Colonic mucosa (tissue), 4 donors: ENCODE data around the gene AHCTF1. TPM values are rescaled to one million over a fixed set of nuclear protein-coding genes. Genes with fewer than 3 reads are reported as not detected.

Experiments used
- DNase-seq: peaks from one replicate; pipeline ENCODE4 v3.0.0-alpha.2; 2020
- H3K27ac ChIP-seq: fragments of 200-600 bp; one replicate; pipeline ENCODE4 v1.8.0; 2021
- H3K27me3 ChIP-seq: fragments of 200-600 bp; one replicate; pipeline ENCODE4 v1.8.0; 2021
- H3K36me3 ChIP-seq: fragments of 200-600 bp; one replicate; pipeline ENCODE4 v1.8.0; 2021
- H3K4me1 ChIP-seq: fragments of 200-600 bp; one replicate; pipeline ENCODE4 v1.8.0; 2021; ENCODE audit warnings: mild to moderate bottlenecking
- H3K4me3 ChIP-seq: fragments of 200-600 bp; one replicate; pipeline ENCODE4 v1.8.0; 2021
- H3K9ac ChIP-seq, 2 donors: one replicate each; pipeline ENCODE4 v1.7.0; 2013; ENCODE audit warnings: control low read depth in 2 of 2, low read depth in 2 of 2, low read length in 2 of 2
- H3K9me3 ChIP-seq: fragments of 200-600 bp; one replicate; pipeline ENCODE4 v1.8.0; 2021
- intact Hi-C: fragments of 100-400 bp; cut with DNase I; formaldehyde crosslinking; loops from one replicate; pipeline ENCODE4 v1.14.1; 2022
- total RNA-seq, 2 donors: library from RNA; stranded (reverse); fragmentation: NEBNext Ultra II Directional in 1 of 2; extraction: Animal tissue kit (Norgen Biotek cat#: 25700) in 1 of 2; gene quantifications; one replicate each; pipeline ENCODE4 v1.2.1, GENCODE V29; 2021
- TF ChIP-seq, protein P1 (sequence below): fragments of 200-600 bp; IDR thresholded peaks from one replicate; pipeline ENCODE4 v1.8.0; 2022; ENCODE audit warnings: antibody characterized with exemption, mild to moderate bottlenecking
- donor health status: healthy.
- donor health status: DM: no; HTN: no; CAD: no.
- donor health status: DM: no; HTN: no; CAD: no.

AHCTF1 gene
- total RNA-seq, 2 donors from 2014 or later: 22.8 to 24.5 TPM

DNA sequence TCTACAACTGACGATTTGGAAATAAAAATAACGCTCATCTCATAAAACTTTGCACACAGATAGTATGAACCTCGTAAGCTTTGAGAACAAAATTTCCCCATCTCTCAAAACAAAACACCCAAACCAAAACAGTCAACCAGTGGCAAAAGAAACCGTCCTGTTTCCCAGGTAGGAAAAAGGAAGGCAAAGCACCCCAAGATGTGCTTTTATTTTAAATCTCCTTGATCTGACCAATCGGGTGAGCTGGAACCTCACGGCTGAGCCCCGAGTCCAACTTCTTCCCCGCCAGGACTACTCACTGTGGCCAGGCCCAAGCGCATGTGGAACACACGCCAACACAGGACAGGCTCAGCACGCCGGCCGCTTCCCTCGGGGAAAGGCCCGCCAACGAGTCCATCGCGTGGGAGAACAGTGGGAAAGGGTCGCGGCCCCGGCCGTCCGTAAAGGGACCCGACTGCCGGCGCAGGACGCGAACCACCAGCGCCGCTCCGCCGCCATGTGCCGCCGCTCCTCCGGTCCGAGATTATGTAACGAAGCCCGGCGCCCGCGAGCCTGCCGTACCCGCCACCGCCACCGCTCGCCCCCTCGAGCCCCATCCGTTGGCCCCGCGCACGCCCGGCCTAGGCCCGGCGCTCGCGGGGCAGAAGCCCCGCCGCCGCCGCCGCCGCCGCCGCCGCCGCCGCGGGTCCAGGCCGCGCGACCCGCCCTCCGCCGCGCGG is 759 bp downstream of the AHCTF1 start:
- H3K9me3 ChIP-seq: no peaks in the 10 kb centered on the region
- H3K27ac ChIP-seq: peak overlapping the region; percentile 94
- H3K4me1 ChIP-seq: peaks cover 5% of the 10 kb centered on the region
- no peaks in the 10 kb centered on the region for H3K36me3 ChIP-seq
- TF ChIP-seq, protein P1, sequence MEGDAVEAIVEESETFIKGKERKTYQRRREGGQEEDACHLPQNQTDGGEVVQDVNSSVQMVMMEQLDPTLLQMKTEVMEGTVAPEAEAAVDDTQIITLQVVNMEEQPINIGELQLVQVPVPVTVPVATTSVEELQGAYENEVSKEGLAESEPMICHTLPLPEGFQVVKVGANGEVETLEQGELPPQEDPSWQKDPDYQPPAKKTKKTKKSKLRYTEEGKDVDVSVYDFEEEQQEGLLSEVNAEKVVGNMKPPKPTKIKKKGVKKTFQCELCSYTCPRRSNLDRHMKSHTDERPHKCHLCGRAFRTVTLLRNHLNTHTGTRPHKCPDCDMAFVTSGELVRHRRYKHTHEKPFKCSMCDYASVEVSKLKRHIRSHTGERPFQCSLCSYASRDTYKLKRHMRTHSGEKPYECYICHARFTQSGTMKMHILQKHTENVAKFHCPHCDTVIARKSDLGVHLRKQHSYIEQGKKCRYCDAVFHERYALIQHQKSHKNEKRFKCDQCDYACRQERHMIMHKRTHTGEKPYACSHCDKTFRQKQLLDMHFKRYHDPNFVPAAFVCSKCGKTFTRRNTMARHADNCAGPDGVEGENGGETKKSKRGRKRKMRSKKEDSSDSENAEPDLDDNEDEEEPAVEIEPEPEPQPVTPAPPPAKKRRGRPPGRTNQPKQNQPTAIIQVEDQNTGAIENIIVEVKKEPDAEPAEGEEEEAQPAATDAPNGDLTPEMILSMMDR: no peak
- H3K4me3 ChIP-seq: peak overlapping the region; percentile 68
- no peaks in the 10 kb centered on the region for H3K27me3 ChIP-seq
- peak; percentile 60 for DNase-seq
- intact Hi-C loops: no loop called here
- H3K9ac ChIP-seq: peak overlapping the region; percentile 90 to 96

GRCh38 chr1:246925997-246926626 is 5.6 kb downstream of the AHCTF1 start:
- intact Hi-C loops: no loop called here
- H3K9me3 ChIP-seq: no peaks in the 10 kb centered on the region
- TF ChIP-seq, protein P1: no peak
- H3K27ac ChIP-seq: no peak overlapping the region
- no peak overlapping the region for H3K9ac ChIP-seq
- H3K36me3 ChIP-seq: no peaks in the 10 kb centered on the region
- H3K4me3 ChIP-seq: no peak overlapping the region
- DNase-seq: no peak
- H3K4me1 ChIP-seq: peaks cover 5% of the 10 kb centered on the region
- H3K27me3 ChIP-seq: no peaks in the 10 kb centered on the region

GRCh38 chr1:246923900-246924299 is 7.8 kb downstream of the AHCTF1 start:
- Histone ChIP-seq H3K27ac (no peak overlapping the region), H3K27me3 (no peaks in the 10 kb centered on the region), H3K9ac (no peak overlapping the region), H3K4me3 (no peak overlapping the region), H3K9me3 (no peaks in the 10 kb centered on the region), H3K4me1 (no peaks in the 10 kb centered on the region), H3K36me3 (no peaks in the 10 kb centered on the region)
- no peak for DNase-seq
- intact Hi-C loops: no loop called here
- TF ChIP-seq, protein P1: no peak

DNA sequence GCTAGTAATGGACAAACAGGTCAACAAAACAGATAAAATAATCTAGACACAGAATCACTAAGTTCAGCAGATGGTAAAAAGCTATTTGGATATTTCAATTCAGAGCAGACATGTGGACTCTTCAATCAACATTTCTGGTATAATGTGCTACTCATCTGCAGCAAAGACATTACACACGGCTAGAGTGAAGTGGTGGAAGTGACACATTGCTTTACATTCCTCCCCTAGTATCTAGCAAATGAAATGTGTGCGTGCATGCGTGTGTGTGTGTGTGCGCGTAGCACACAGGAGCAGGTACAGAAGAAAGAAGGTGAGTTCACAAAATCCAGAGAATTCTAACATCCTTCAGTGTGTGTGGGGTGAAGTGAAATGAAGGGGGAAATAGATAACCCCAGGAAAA is 8.3 kb downstream of the AHCTF1 start:
- H3K9me3 ChIP-seq: no peaks in the 10 kb centered on the region
- no peaks in the 10 kb centered on the region for H3K36me3 ChIP-seq
- H3K4me3 ChIP-seq: no peak overlapping the region
- TF ChIP-seq, protein P1: no peak
- no peaks in the 10 kb centered on the region for H3K4me1 ChIP-seq
- intact Hi-C loops: no loop called here
- DNase-seq: no peak
- no peaks in the 10 kb centered on the region for H3K27me3 ChIP-seq
- H3K27ac ChIP-seq: no peak overlapping the region
- no peak overlapping the region for H3K9ac ChIP-seq

DNA sequence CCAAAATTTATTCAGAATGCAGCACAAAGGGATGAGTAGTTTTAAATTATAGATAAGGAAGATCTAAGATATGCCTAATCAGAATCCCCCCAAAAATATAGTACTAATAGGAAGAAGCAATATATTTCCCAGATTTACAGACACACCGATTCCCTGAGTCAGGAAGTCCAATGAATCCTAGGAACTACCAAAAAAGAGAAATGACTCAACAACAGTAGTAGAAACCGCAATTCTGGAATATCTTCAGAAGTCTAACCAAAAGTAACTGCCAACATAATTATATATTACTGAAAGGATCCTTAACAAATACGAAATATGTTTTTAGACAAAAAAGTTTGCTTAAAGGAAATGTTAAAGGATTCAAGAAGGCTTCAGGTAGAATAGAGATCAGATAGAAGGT is 10.3 kb downstream of the AHCTF1 start:
- intact Hi-C loops: no loop called here
- no peak for DNase-seq
- Histone ChIP-seq H3K9ac (no peak overlapping the region), H3K4me1 (no peaks in the 10 kb centered on the region), H3K27ac (no peak overlapping the region), H3K9me3 (no peaks in the 10 kb centered on the region), H3K36me3 (no peaks in the 10 kb centered on the region), H3K4me3 (no peak overlapping the region), H3K27me3 (no peaks in the 10 kb centered on the region)
- TF ChIP-seq, protein P1: no peak
